Glutamatergic neuron (in vitro differentiated cells): ENCODE data around the gene TEKT4. TPM values are rescaled to one million over a fixed set of nuclear protein-coding genes. Genes with fewer than 3 reads are reported as not detected.
"Not testable (repeated sequence)": the region's sequence is repeated elsewhere in the genome, so short reads cannot be mapped to it uniquely, and the experiment has no call there.

Experiments
- DNase-seq: peaks from one replicate; pipeline ENCODE4 v3.0.0; 2022
- H3K27ac Mint-ChIP-seq: one replicate; pipeline ENCODE4 v1.8.0; 2020; ENCODE audit warnings: mild to moderate bottlenecking, mixed read lengths, inconsistent platforms; ENCODE audit not compliant: unreplicated experiment
- H3K27me3 Mint-ChIP-seq: one replicate; pipeline ENCODE4 v1.8.0; 2020; ENCODE audit warnings: mild to moderate bottlenecking, moderate library complexity, mixed read lengths, inconsistent platforms; ENCODE audit not compliant: unreplicated experiment
- H3K36me3 Mint-ChIP-seq: one replicate; pipeline ENCODE4 v1.8.0; 2020; ENCODE audit warnings: mild to moderate bottlenecking, mixed read lengths, inconsistent platforms; ENCODE audit not compliant: unreplicated experiment
- H3K4me1 Mint-ChIP-seq: one replicate; pipeline ENCODE4 v1.8.0; 2020; ENCODE audit warnings: mild to moderate bottlenecking, low read depth, mixed read lengths, inconsistent platforms; ENCODE audit not compliant: unreplicated experiment
- H3K4me3 Mint-ChIP-seq: one replicate; pipeline ENCODE4 v1.8.0; 2020; ENCODE audit warnings: mild to moderate bottlenecking, mixed read lengths, inconsistent platforms; ENCODE audit not compliant: unreplicated experiment
- H3K9me3 Mint-ChIP-seq: one replicate; pipeline ENCODE4 v1.8.0; 2020; ENCODE audit warnings: mild to moderate bottlenecking, moderate library complexity, mixed read lengths, inconsistent platforms; ENCODE audit not compliant: unreplicated experiment
- total RNA-seq: library from RNA; stranded (reverse); fragmentation: NEBNext Ultra II Directional; extraction: Animal tissue kit (Norgen Biotek cat#: 25700); gene quantifications from one replicate; pipeline ENCODE4 v1.2.1, GENCODE V29; 2021; ENCODE audit not compliant: unreplicated experiment
- TF ChIP-seq, protein P1 (sequence below): fragments of 200-600 bp; sonication (generic); IDR thresholded peaks from one replicate; pipeline ENCODE4 v1.5.0; 2021; ENCODE audit not compliant: partially characterized antibody, unreplicated experiment

The TEKT4 gene
- total RNA-seq, 1 donor from 2014 or later: not detected

DNA sequence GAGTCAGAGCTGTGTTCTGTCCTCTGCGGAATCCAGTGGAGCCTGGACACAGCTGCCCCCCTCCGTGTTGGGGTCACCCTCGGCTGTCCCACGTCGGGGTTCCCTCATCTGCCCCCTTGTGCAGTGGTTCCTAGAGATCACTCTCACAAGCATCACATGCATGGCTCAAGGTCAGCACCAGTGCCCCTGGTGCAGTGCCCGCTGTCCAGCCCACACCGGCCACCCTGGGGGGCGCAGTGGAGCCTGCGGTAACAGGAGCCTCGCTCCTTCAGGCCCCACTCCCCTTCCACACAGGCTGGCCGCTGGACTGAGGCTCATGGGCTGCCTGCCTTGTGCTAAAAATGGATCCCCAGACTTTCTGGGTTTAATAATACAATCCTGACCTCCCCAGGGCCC, 8.8 kb downstream of the TEKT4 start:
- Mint-ChIP-seq H3K9me3 (peaks cover 4% of the 10 kb centered on the region), H3K36me3 (no peaks in the 10 kb centered on the region), H3K27ac (no peak overlapping the region), H3K4me3 (no peak overlapping the region), H3K4me1 (peaks cover 12% of the 10 kb centered on the region), H3K27me3 (peaks cover 3% of the 10 kb centered on the region)
- DNase-seq: peak; percentile 11
- TF ChIP-seq, protein P1, sequence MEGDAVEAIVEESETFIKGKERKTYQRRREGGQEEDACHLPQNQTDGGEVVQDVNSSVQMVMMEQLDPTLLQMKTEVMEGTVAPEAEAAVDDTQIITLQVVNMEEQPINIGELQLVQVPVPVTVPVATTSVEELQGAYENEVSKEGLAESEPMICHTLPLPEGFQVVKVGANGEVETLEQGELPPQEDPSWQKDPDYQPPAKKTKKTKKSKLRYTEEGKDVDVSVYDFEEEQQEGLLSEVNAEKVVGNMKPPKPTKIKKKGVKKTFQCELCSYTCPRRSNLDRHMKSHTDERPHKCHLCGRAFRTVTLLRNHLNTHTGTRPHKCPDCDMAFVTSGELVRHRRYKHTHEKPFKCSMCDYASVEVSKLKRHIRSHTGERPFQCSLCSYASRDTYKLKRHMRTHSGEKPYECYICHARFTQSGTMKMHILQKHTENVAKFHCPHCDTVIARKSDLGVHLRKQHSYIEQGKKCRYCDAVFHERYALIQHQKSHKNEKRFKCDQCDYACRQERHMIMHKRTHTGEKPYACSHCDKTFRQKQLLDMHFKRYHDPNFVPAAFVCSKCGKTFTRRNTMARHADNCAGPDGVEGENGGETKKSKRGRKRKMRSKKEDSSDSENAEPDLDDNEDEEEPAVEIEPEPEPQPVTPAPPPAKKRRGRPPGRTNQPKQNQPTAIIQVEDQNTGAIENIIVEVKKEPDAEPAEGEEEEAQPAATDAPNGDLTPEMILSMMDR: no peak

DNA sequence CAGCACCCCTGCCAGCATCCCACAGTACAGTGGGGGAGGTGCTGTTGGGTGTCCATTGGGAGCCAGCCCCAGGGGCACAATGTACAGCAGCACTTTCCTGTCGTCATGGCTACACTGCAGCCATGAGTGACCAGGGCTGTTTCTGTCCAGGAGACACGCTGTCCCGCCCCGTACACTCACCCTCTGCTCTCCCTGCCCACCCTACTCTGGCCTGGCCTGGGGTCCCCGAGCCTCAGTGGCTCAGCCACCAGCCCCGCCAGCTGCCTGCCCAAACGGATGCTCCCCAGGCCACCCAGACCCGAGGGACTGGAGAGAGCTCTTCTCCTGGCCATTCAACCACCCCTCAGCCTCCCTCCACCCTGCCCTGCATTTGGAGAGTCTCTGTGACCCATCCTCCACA, 9.3 kb downstream of the TEKT4 start:
- Mint-ChIP-seq H3K4me1 (peaks cover 13% of the 10 kb centered on the region), H3K9me3 (peaks cover 4% of the 10 kb centered on the region), H3K27me3 (peaks cover 3% of the 10 kb centered on the region), H3K4me3 (no peak overlapping the region), H3K27ac (no peak overlapping the region), H3K36me3 (no peaks in the 10 kb centered on the region)
- TF ChIP-seq, protein P1: no peak
- DNase-seq: peak; percentile 22

DNA sequence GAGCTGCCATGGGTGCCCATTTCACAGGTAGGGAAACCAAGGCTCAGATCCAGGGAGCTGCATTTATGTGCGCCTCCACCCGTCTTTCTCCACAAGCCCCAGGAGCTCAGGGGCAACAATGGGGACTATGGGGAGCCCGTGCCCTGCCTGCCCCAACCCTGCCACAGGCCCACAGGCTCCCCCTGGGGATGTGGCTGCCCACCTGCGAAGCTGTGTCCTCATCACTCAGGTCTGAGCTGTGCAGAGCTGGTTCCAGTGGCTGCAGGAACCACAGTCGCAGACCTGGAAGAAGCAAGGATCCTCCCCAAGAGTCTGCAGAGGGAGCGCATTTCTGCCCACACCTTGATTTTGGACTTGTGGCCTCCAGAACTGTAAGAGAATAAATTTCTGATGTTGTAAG, 9.8 kb downstream of the TEKT4 start:
- TF ChIP-seq, protein P1: no peak
- Mint-ChIP-seq H3K27ac (no peak overlapping the region), H3K27me3 (peaks cover 3% of the 10 kb centered on the region), H3K9me3 (peaks cover 4% of the 10 kb centered on the region), H3K36me3 (no peaks in the 10 kb centered on the region), H3K4me3 (no peak overlapping the region), H3K4me1 (peaks cover 13% of the 10 kb centered on the region)
- no peak for DNase-seq

DNA sequence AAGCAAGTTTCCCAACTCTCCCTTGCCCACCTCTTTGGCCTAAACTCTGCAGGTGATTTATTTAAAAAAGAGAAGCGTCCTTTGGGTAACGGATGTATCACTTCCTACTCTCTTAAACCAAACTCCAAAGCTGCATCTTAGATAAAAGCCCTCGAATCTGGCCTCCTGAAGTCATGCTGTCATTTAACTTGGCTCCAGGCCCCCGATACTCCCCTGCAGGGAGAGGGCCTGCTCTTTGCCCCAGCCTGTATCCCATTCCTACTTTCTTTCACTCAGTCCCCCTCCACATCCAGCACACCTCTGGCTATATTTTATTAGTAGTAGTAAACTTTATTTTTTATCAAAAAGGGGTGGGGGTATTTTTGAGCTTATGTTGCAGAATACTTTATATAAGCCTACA, 19.0 kb downstream of the TEKT4 start:
- DNase-seq: no peak
- Mint-ChIP-seq H3K4me1 (peaks cover 6% of the 10 kb centered on the region), H3K36me3 (no peaks in the 10 kb centered on the region), H3K4me3 (no peak overlapping the region), H3K9me3 (no peaks in the 10 kb centered on the region), H3K27ac (no peak overlapping the region), H3K27me3 (peaks cover 1% of the 10 kb centered on the region)
- TF ChIP-seq, protein P1: no peak

DNA sequence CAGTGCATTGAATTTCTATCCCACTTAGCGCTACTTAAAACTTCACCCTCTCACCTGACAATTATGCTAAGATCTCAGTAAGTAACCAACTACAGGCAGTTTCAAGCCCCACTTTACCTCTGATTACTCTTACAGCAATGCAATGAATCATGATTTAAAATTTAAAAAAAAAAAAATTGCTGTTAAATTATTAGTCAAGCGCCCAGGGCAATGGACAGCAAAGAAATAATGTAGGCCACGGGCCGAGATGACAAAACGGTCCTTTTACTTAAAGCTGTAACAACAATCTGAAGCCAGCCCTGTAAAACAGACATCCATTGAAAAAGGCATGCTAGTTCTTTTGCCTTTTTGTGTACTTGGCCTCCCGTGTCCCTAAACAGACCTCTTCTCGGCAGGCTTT, 24.0 kb downstream of the TEKT4 start:
- H3K27ac Mint-ChIP-seq, H3K4me1 Mint-ChIP-seq, H3K36me3 Mint-ChIP-seq, H3K9me3 Mint-ChIP-seq, DNase-seq, H3K4me3 Mint-ChIP-seq, H3K27me3 Mint-ChIP-seq: not testable (repeated sequence)

DNA sequence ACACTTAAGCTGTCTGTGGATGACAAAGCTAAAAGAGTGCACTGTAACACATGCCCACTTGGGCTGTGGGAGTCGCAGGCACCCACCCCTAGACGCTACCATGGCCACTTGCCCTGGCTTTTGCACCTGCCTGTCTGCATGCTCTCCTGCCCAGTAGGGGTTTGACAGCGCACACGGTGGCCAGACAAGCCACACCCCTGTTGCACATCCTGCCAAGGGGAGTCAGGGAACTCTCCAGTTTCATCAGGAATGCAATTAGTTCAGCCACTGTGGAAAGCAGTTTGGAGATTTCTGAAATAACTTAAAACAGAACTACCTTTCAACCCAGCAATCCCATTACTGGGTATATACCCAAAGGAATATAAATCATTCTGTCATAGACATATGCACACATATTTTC, 35.7 kb downstream of the TEKT4 start:
- H3K4me1 Mint-ChIP-seq, H3K4me3 Mint-ChIP-seq, H3K9me3 Mint-ChIP-seq, H3K36me3 Mint-ChIP-seq, H3K27ac Mint-ChIP-seq, DNase-seq, H3K27me3 Mint-ChIP-seq: not testable (repeated sequence)
